Glutamatergic neuron (in vitro differentiated cells): ENCODE results near the gene TNPO3. TPM values are rescaled to one million over a fixed set of nuclear protein-coding genes. Genes with fewer than 3 reads are reported as not detected.

ENCODE experiments used
- DNase-seq: peaks from one replicate; pipeline ENCODE4 v3.0.0; 2022
- H3K27ac Mint-ChIP-seq: one replicate; pipeline ENCODE4 v1.8.0; 2020; ENCODE audit warnings: mild to moderate bottlenecking, mixed read lengths, inconsistent platforms; ENCODE audit not compliant: unreplicated experiment
- H3K27me3 Mint-ChIP-seq: one replicate; pipeline ENCODE4 v1.8.0; 2020; ENCODE audit warnings: mild to moderate bottlenecking, moderate library complexity, mixed read lengths, inconsistent platforms; ENCODE audit not compliant: unreplicated experiment
- H3K36me3 Mint-ChIP-seq: one replicate; pipeline ENCODE4 v1.8.0; 2020; ENCODE audit warnings: mild to moderate bottlenecking, mixed read lengths, inconsistent platforms; ENCODE audit not compliant: unreplicated experiment
- H3K4me1 Mint-ChIP-seq: one replicate; pipeline ENCODE4 v1.8.0; 2020; ENCODE audit warnings: mild to moderate bottlenecking, low read depth, mixed read lengths, inconsistent platforms; ENCODE audit not compliant: unreplicated experiment
- H3K4me3 Mint-ChIP-seq: one replicate; pipeline ENCODE4 v1.8.0; 2020; ENCODE audit warnings: mild to moderate bottlenecking, mixed read lengths, inconsistent platforms; ENCODE audit not compliant: unreplicated experiment
- H3K9me3 Mint-ChIP-seq: one replicate; pipeline ENCODE4 v1.8.0; 2020; ENCODE audit warnings: mild to moderate bottlenecking, moderate library complexity, mixed read lengths, inconsistent platforms; ENCODE audit not compliant: unreplicated experiment
- CTCF ChIP-seq: fragments of 200-600 bp; sonication (generic); IDR thresholded peaks from one replicate; pipeline ENCODE4 v1.5.0; 2021; ENCODE audit not compliant: partially characterized antibody, unreplicated experiment
- total RNA-seq: library from RNA; stranded (reverse); fragmentation: NEBNext Ultra II Directional; extraction: Animal tissue kit (Norgen Biotek cat#: 25700); gene quantifications from one replicate; pipeline ENCODE4 v1.2.1, GENCODE V29; 2021; ENCODE audit not compliant: unreplicated experiment

TNPO3 gene
- total RNA-seq, 1 donor from 2014 or later, result 53.8 TPM

DNA sequence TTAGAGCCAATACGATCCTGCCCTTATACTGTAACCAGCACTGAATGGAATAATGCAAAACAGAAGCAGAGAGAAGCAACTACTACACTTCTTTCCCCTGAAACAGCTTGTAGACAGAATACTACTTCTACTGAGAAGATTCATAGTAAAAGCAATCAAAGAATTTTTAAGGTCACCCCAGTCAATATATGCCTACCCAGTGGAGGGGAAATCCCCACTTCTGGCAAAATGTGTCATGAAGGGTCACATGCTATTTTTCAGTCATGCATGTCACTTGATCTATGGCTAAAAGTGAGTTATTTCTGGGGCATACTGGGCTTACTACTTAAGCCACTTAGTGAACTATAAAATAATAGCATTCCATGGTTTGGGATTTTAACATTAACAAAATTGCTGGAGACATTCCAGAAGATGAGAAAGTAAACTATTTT lies 91.6 kb downstream of the TNPO3 start:
- H3K27me3 Mint-ChIP-seq, result no peaks in the 10 kb centered on the region
- H3K4me3 Mint-ChIP-seq, result no peak overlapping the region
- H3K36me3 Mint-ChIP-seq, result no peaks in the 10 kb centered on the region
- no peaks in the 10 kb centered on the region for H3K9me3 Mint-ChIP-seq
- H3K27ac Mint-ChIP-seq, result no peak overlapping the region
- no peaks in the 10 kb centered on the region for H3K4me1 Mint-ChIP-seq
- DNase-seq, result no peak
- no peak for TF ChIP-seq CTCF

GRCh38 chr7:128962899-128963298 lies 92.0 kb downstream of the TNPO3 start:
- Mint-ChIP-seq H3K36me3 (no peaks in the 10 kb centered on the region), H3K4me1 (no peaks in the 10 kb centered on the region), H3K27ac (no peak overlapping the region), H3K4me3 (no peak overlapping the region), H3K9me3 (no peaks in the 10 kb centered on the region), H3K27me3 (no peaks in the 10 kb centered on the region)
- no peak for TF ChIP-seq CTCF
- DNase-seq, result no peak

GRCh38 chr7:128961030-128961659 lies 93.8 kb downstream of the TNPO3 start:
- no peak overlapping the region for H3K4me3 Mint-ChIP-seq
- H3K36me3 Mint-ChIP-seq, result peaks cover 5% of the 10 kb centered on the region
- H3K9me3 Mint-ChIP-seq, result no peaks in the 10 kb centered on the region
- DNase-seq, result no peak
- H3K4me1 Mint-ChIP-seq, result no peaks in the 10 kb centered on the region
- no peak overlapping the region for H3K27ac Mint-ChIP-seq
- TF ChIP-seq CTCF, result no peak
- H3K27me3 Mint-ChIP-seq, result no peaks in the 10 kb centered on the region

- peaks cover 5% of the 10 kb centered on the region for H3K36me3 Mint-ChIP-seq
Observed at GRCh38 chr7:128959296-128959695, 95.6 kb downstream of the TNPO3 start.

More at GRCh38 chr7:128959296-128959695, 95.6 kb downstream of the TNPO3 start:
- no peak for TF ChIP-seq CTCF
- Mint-ChIP-seq H3K9me3 (no peaks in the 10 kb centered on the region), H3K4me1 (no peaks in the 10 kb centered on the region), H3K27ac (no peak overlapping the region), H3K27me3 (no peaks in the 10 kb centered on the region), H3K4me3 (no peak overlapping the region)
- DNase-seq, result no peak
